ENCODE measurements around the gene CTDSPL. TPM values are rescaled to one million over a fixed set of nuclear protein-coding genes. Genes with fewer than 3 reads are reported as not detected.

CTDSPL gene
- total and polyA plus RNA-seq, 10 of the 15 experiments (the other 5 are each of a cell fraction or from before 2014, with no cell fraction given) = 0.05 to 0.51 (median 0.18) TPM; not detected in 6

- SMC1A ChIA-PET (ENCODE audit: uncharacterized antibody, unreplicated experiment) = interaction anchor here (0.6 kb wide), 2 partner anchors 15 to 728 kb away, joined by 3 read pairs; no protein-coding TSS in a partner anchor
- Histone ChIP-seq H3K9ac (ENCODE audit: control insufficient read depth, insufficient read depth, low read length) (no peak overlapping the region), H3K9me3 (replicated peaks; ENCODE audit: control insufficient read depth, insufficient read depth, low read length) (no peaks in the 10 kb centered on the region; the same call in 2 of the 3 replicates), H2AFZ (ENCODE audit: control insufficient read depth, low read depth, low read length) (no peak overlapping the region), H3K4me1 (ENCODE audit: control insufficient read depth, insufficient read depth, low read length) (no peaks in the 10 kb centered on the region; the same call in none of the 2 replicates), H3K4me3 (no peak overlapping the region), H3K27ac (ENCODE audit: control insufficient read depth, insufficient read depth) (no peak overlapping the region), H3K36me3 (ENCODE audit: control insufficient read depth in 2 of 2, insufficient read depth in 2 of 2, low read length in 1 of 2) (no peaks in the 10 kb centered on the region), H3K4me2 (ENCODE audit: control insufficient read depth, insufficient read depth) (no peak overlapping the region), H3K27me3 (replicated peaks in 1 of 2; ENCODE audit: control insufficient read depth in 2 of 2, insufficient read depth in 2 of 2, low read length in 1 of 2) (no peaks in the 10 kb centered on the region), H3K79me2 (ENCODE audit: control insufficient read depth, insufficient read depth, low read length) (no peaks in the 10 kb centered on the region), H4K20me1 (ENCODE audit: control insufficient read depth, insufficient read depth) (no peaks in the 10 kb centered on the region)
- ATAC-seq = no peak
- BruUV-seq (replicated peaks) = no TSS peak
- POLR2A ChIA-PET = interaction anchor here (0.6 kb wide), 1 partner anchor 1356 kb away, joined by 4 read pairs; no protein-coding TSS in a partner anchor
- DNase-seq (ENCODE audit: low read depth, low spot score) = no peak
- FAIRE-seq = no peak
- RAD21 ChIA-PET (ENCODE audit: unreplicated experiment) = no interaction called here
- CTCF ChIA-PET = interaction anchor here (1.0 to 1.2 kb wide), 3 partner anchors 11 to 326 kb away, joined by 3 to 4 read pairs (median 3); partner anchors contain the start of gene XYLB
- intact Hi-C loops (cut with micrococcal nuclease; ENCODE audit: unreplicated experiment) = no loop called here
- 0% methylated on average over 3 of the region's 3 CpGs for WGBS (ENCODE audit: insufficient coverage, insufficient replicate concordance, low lambda C conversion rate, missing lambda C conversion rate)
- no peak for TF ChIP-seq NBN (IDR thresholded peaks at IDR 0.05)
- no peak for TF ChIP-seq HCFC1 (IDR thresholded peaks at IDR 0.05; ENCODE audit: low read length)
- in situ Hi-C loops (cut with MboI) = no loop called here
Observed at GRCh38 chr3:38020342-38020726, 158.7 kb downstream of the CTDSPL start.

GRCh38 chr3:38021196-38021595, 159.5 kb downstream of the CTDSPL start:
- H3K9ac ChIP-seq (ENCODE audit: control insufficient read depth, insufficient read depth, low read length) = no peak overlapping the region
- POLR2A ChIA-PET = no interaction called here
- no peak for ATAC-seq
- H3K4me1 ChIP-seq (ENCODE audit: control insufficient read depth, insufficient read depth, low read length) = no peaks in the 10 kb centered on the region; the same call in none of the 2 replicates
- in situ Hi-C loops (cut with MboI) = no loop called here
- DNase-seq (ENCODE audit: low read depth, low spot score) = no peak
- H3K79me2 ChIP-seq (ENCODE audit: control insufficient read depth, insufficient read depth, low read length) = no peaks in the 10 kb centered on the region
- H3K27me3 ChIP-seq (replicated peaks in 1 of 2; ENCODE audit: control insufficient read depth in 2 of 2, insufficient read depth in 2 of 2, low read length in 1 of 2) = no peaks in the 10 kb centered on the region
- no peaks in the 10 kb centered on the region; the same call in 2 of the 3 replicates for H3K9me3 ChIP-seq (replicated peaks; ENCODE audit: control insufficient read depth, insufficient read depth, low read length)
- RAD21 ChIA-PET (ENCODE audit: unreplicated experiment) = no interaction called here
- CTCF ChIA-PET = interaction anchor here (2.2 kb wide), 1 partner anchor 17 kb away, joined by 7 read pairs; no protein-coding TSS in a partner anchor
- H3K4me2 ChIP-seq (ENCODE audit: control insufficient read depth, insufficient read depth) = no peak overlapping the region
- 36% methylated on average over 4 of the region's 4 CpGs for WGBS (ENCODE audit: insufficient coverage, insufficient replicate concordance, low lambda C conversion rate, missing lambda C conversion rate)
- no peak overlapping the region for H3K4me3 ChIP-seq
- SMC1A ChIA-PET (ENCODE audit: uncharacterized antibody, unreplicated experiment) = no interaction called here
- BruUV-seq (replicated peaks) = no TSS peak
- no peak for FAIRE-seq
- no peaks in the 10 kb centered on the region for H3K36me3 ChIP-seq (ENCODE audit: control insufficient read depth in 2 of 2, insufficient read depth in 2 of 2, low read length in 1 of 2)
- intact Hi-C loops (cut with micrococcal nuclease; ENCODE audit: unreplicated experiment) = no loop called here
- H4K20me1 ChIP-seq (ENCODE audit: control insufficient read depth, insufficient read depth) = no peaks in the 10 kb centered on the region
- no peak overlapping the region for H2AFZ ChIP-seq (ENCODE audit: control insufficient read depth, low read depth, low read length)
- no peak overlapping the region for H3K27ac ChIP-seq (ENCODE audit: control insufficient read depth, insufficient read depth)
- TF ChIP-seq IRF5 (IDR thresholded peaks at IDR 0.05; ENCODE audit: borderline replicate concordance) = no peak
- no peak for TF ChIP-seq CHD1 (IDR thresholded peaks at IDR 0.05; ENCODE audit: low read depth, low read length)
- TF ChIP-seq RELA (IDR thresholded peaks at IDR 0.05; ENCODE audit: borderline replicate concordance, partially characterized antibody) = no peak
- TF ChIP-seq SIN3A (IDR thresholded peaks at IDR 0.05; ENCODE audit: low read depth, low read length) = no peak
- no peak for TF ChIP-seq YY1 (IDR thresholded peaks at IDR 0.05; ENCODE audit: low read depth, low read length)
- TF ChIP-seq SMAD1 (IDR thresholded peaks at IDR 0.05; ENCODE audit: low read depth, partially characterized antibody) = no peak
- TF ChIP-seq RFX5 (IDR thresholded peaks at IDR 0.05; ENCODE audit: low read depth, low read length) = no peak
- no peak for TF ChIP-seq NKRF (conservative IDR thresholded peaks at IDR 0.05)

All from GM12878 (cell line).